AG04450 (cell line): Measurements from ENCODE around the gene CD82. TPM values are rescaled to one million over a fixed set of nuclear protein-coding genes. Genes with fewer than 3 reads are reported as not detected.

Experiments used
- CTCF ChIA-PET: fragments of 300-600, 350-600 bp; formaldehyde crosslinking; extraction: SDS; loops from one replicate; lab custom pipeline; 2022; ENCODE audit warnings: antibody characterized with exemption, inconsistent platforms; lab: Charles Lee
- POLR2A ChIA-PET: fragments of 350-600 bp; formaldehyde crosslinking; extraction: SDS; loops from one replicate; lab custom pipeline; 2021; ENCODE audit warnings: antibody characterized with exemption, inconsistent platforms; lab: Yijun Ruan, JAX
- DNase-seq: peaks from one replicate; pipeline ENCODE4 v3.0.0-alpha.2; 2011; ENCODE audit warnings: low read depth, low spot score
- H3K27ac ChIP-seq: one replicate; pipeline ENCODE4 v1.5.1; 2012; ENCODE audit warnings: low read depth, low read length, control low read depth
- H3K27me3 ChIP-seq: one replicate; pipeline ENCODE4 v1.6.0; 2012; ENCODE audit warnings: low read length; ENCODE audit not compliant: control insufficient read depth, insufficient read depth
- H3K4me3 ChIP-seq: 2 replicates; pipeline ENCODE4 v1.5.1; 2011; ENCODE audit warnings: mild to moderate bottlenecking, low read depth, low read length, control low read depth
- H3K9me3 ChIP-seq: 2 replicates; pipeline ENCODE4 v1.5.1; 2012; ENCODE audit warnings: low read length; ENCODE audit not compliant: control insufficient read depth, insufficient read depth
- CTCF ChIP-seq: IDR thresholded peaks from 2 replicates; pipeline ENCODE4 v1.5.1; 2011; ENCODE audit warnings: low read depth, low read length, control low read depth, inconsistent platforms
- polyA plus RNA-seq: library from polyadenylated mRNA; depleted of rRNA; stranded (reverse); fragments of >200 nt; gene quantifications from 2 replicates; pipeline ENCODE4 v1.2.3, GENCODE V29; 2011

CD82 gene
- polyA plus RNA-seq, 1 experiment = 49.3 TPM

DNA sequence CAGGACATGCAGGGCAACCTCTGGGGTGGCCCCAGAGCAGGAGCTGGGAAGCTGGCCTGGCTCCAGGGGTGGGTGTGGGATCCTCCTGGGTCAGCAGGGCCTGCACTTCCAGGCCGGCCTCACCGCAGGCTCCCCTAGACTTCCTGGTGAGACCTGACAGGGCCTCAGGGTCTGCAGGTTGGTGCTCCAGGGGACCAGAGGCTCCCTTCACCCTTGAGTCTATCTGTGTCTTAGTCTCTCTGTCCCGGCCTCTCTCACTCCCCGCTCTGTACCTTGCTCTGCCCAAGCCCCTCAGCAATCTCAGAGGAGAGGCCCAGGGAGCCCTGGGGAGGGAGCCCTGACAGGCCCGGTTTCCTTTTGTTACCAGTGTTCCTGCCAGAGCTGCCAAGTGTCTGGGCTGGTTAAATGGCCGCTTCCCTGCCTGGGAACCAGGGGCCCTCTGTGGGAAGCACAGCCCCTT, 13.9 kb downstream of the CD82 start:
- Histone ChIP-seq H3K4me3 (no peak overlapping the region), H3K27ac (no peak overlapping the region), H3K9me3 (peaks cover 14% of the 10 kb centered on the region), H3K27me3 (no peaks in the 10 kb centered on the region)
- POLR2A ChIA-PET = no interaction called here
- DNase-seq = no peak
- TF ChIP-seq CTCF = no peak
- CTCF ChIA-PET = interaction anchor here (1.3 kb wide), 1 partner anchor 38 kb away, joined by 3 read pairs; no protein-coding TSS in a partner anchor

GRCh38 chr11:44580701-44581100, 15.2 kb downstream of the CD82 start:
- POLR2A ChIA-PET = no interaction called here
- CTCF ChIA-PET = interaction anchor here (1.5 kb wide), 1 partner anchor 37 kb away, joined by 10 read pairs; no protein-coding TSS in a partner anchor
- no peak for DNase-seq
- no peak for TF ChIP-seq CTCF
- peaks cover 14% of the 10 kb centered on the region for H3K9me3 ChIP-seq
- H3K27me3 ChIP-seq = no peaks in the 10 kb centered on the region
- H3K27ac ChIP-seq = no peak overlapping the region
- H3K4me3 ChIP-seq = no peak overlapping the region

DNA sequence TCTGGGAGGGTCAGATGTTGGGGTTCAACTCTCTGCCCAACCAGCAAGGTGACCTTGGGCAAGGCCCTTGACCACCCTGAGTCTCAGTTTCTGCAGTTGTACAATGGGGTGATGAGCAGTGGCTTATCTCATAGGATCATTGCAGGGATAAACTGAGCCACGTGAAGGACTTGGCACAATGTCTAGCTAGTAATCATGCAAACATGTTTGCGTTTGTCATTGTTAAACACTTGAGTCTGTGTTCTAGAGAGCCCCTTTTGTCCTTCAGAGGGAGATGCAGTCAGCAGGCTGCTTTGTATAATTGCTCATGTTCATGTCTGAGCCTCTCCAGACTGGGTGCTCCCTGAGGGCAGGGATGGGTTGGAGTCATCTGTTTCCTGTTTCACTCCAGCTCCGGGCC, 15.8 kb downstream of the CD82 start:
- CTCF ChIA-PET = interaction anchor here (1.5 kb wide), 1 partner anchor 36 kb away, joined by 10 read pairs; no protein-coding TSS in a partner anchor
- no peak for TF ChIP-seq CTCF
- POLR2A ChIA-PET = no interaction called here
- DNase-seq = no peak
- Histone ChIP-seq H3K27ac (no peak overlapping the region), H3K4me3 (no peak overlapping the region), H3K9me3 (peaks cover 14% of the 10 kb centered on the region), H3K27me3 (no peaks in the 10 kb centered on the region)

DNA sequence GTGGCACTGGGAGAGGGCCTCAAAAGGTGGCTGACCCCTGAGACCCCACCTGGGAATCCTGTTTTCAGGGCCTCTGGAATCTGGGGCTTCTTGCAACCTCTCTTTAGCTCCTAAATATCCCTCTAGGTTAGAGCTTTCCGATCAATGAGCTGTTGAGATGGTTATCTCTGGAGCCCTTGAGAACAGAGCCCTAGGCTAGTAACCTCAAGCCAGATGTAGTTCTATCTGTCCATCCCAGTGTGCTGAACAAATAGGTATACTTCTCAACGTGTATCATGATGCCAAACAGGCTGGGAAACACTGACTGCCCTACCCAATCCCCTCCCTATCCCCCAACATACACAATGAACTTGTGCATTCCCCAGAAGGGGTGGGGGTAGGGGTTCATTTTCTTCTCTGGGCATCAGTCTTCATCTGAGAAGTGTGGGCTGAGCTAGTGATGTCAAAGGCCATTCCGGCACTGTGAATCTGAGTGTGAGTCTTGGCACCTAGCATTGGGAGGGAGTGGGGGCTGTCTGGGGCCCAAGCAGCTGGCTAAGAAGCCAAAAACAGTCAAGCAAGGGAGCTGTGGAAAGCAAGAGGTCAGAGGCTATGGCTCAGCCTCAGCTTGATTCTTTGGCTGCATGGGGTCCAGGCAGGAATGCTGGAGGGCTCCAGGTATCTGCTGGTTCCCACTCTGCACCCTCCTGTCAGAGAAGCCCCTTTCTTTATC, 17.3 kb downstream of the CD82 start:
- H3K4me3 ChIP-seq = no peak overlapping the region
- POLR2A ChIA-PET = interaction anchor here (0.6 kb wide), 1 partner anchor 31 kb away, joined by 3 read pairs; no protein-coding TSS in a partner anchor
- H3K27ac ChIP-seq = no peak overlapping the region
- no peak for DNase-seq
- H3K9me3 ChIP-seq = peaks cover 14% of the 10 kb centered on the region
- TF ChIP-seq CTCF = no peak
- CTCF ChIA-PET = interaction anchor here (1.9 kb wide), 1 partner anchor 11 kb away, joined by 5 read pairs; no protein-coding TSS in a partner anchor
- no peaks in the 10 kb centered on the region for H3K27me3 ChIP-seq

DNA sequence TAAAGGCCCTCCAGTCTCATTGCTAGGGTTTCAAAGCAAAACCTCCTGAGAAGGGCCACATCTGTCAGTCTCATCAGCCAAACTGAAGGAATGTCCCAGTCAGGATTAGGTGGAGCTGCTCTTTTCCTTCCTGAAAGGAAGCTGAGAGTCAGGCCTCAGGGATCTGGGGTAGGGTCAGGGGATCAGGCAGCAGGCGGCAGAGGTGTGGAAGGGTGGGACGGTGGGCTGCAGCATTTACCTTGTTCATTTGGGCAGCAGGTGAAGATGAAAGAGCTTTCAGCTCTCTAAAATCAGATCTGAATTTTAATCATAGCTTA, 17.8 kb downstream of the CD82 start:
- POLR2A ChIA-PET = no interaction called here
- CTCF ChIA-PET = interaction anchor here (1.3 to 1.9 kb wide), 2 partner anchors 12 to 34 kb away, joined by 3 to 5 read pairs; no protein-coding TSS in a partner anchor
- H3K4me3 ChIP-seq = no peak overlapping the region
- no peak for DNase-seq
- TF ChIP-seq CTCF = no peak
- no peaks in the 10 kb centered on the region for H3K27me3 ChIP-seq
- no peak overlapping the region for H3K27ac ChIP-seq
- peaks cover 14% of the 10 kb centered on the region for H3K9me3 ChIP-seq
